Tibial artery (tissue), 4 donors: Measurements from ENCODE around the gene C3orf22.

Source experiments
- DNase-seq, 2 donors: peaks; one replicate each; pipeline ENCODE4 v3.0.0-alpha.2; 2019
- H3K27ac ChIP-seq, 2 donors: fragments of 200-600 bp; sonication (generic) in 1 of 2; 1 replicate in 1 of 2; 2 replicates in 1 of 2; pipeline ENCODE4 v1.5.1; 2018 to 2019; ENCODE audit warnings: mild to moderate bottlenecking in 1 of 2
- H3K27me3 ChIP-seq, 2 donors: fragments of 200-600 bp; sonication (generic) in 1 of 2; one replicate each; pipeline versions ENCODE4 v1.5.1 to v1.6.0; 2016 to 2019
- H3K36me3 ChIP-seq, 3 donors: fragments of 200-600 bp; sonication (generic) in 2 of 3; one replicate each; pipeline ENCODE4 v1.5.1; 2016 to 2019; ENCODE audit warnings: mild to moderate bottlenecking in 2 of 3
- H3K4me1 ChIP-seq, 4 donors: fragments of 200-600 bp; sonication (generic) in 2 of 4; 1 replicate in 3 of 4; 2 replicates in 1 of 4; pipeline ENCODE4 v1.5.1; 2016 to 2019
- H3K4me3 ChIP-seq, 2 donors: fragments of 200-600 bp; sonication (generic) in 1 of 2; 1 replicate in 1 of 2; 2 replicates in 1 of 2; pipeline ENCODE4 v1.5.1; 2018 to 2019; ENCODE audit warnings: mild to moderate bottlenecking in 2 of 2
- H3K9me3 ChIP-seq, 3 donors: fragments of 200-600 bp; sonication (generic) in 1 of 3; one replicate each; pipeline ENCODE4 v1.5.1; 2016 to 2019
- intact Hi-C: fragments of 100-400 bp; cut with DNase I; formaldehyde crosslinking; loops from one replicate; pipeline ENCODE4 v1.15.0; 2023; ENCODE audit warnings: low total_unique reads
- TF ChIP-seq, protein P1 (sequence below), 2 experiments: fragments of 200-600 bp in 1 of 2; fragments of 450-650 bp in 1 of 2; IDR thresholded peaks; one replicate each; pipeline ENCODE4 v1.5.1; 2017 to 2019; ENCODE audit warnings: antibody characterized with exemption in 2 of 2, mild to moderate bottlenecking in 1 of 2, moderate library complexity in 1 of 2

Gene C3orf22

DNA sequence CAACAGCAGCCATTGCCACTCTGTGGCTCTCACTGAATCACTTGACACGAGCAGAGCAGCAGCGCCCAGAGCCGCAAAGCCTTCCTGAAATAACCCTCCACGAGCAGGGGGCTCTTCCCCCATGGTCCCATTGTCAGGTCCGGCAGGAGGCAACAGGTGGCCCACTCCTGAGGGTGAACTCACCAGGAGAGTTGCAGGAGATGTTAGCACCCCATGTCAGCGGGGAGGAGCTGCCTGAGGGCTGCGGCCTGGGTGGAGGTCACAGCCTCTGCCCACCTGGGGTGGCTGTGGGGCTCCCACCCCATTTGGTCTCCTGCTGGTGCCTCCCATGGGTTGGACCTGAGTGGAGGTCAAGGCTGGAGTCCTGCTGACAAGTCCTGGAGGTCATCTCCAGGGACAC, 12.3 kb upstream of the C3orf22 start:
- H3K27ac ChIP-seq = no peak overlapping the region
- H3K4me3 ChIP-seq = no peak overlapping the region
- H3K27me3 ChIP-seq = no peaks in the 10 kb centered on the region
- H3K36me3 ChIP-seq = no peaks in the 10 kb centered on the region
- intact Hi-C loops = no loop called here
- H3K4me1 ChIP-seq = no peaks in the 10 kb centered on the region
- DNase-seq = no peak
- TF ChIP-seq, protein P1, sequence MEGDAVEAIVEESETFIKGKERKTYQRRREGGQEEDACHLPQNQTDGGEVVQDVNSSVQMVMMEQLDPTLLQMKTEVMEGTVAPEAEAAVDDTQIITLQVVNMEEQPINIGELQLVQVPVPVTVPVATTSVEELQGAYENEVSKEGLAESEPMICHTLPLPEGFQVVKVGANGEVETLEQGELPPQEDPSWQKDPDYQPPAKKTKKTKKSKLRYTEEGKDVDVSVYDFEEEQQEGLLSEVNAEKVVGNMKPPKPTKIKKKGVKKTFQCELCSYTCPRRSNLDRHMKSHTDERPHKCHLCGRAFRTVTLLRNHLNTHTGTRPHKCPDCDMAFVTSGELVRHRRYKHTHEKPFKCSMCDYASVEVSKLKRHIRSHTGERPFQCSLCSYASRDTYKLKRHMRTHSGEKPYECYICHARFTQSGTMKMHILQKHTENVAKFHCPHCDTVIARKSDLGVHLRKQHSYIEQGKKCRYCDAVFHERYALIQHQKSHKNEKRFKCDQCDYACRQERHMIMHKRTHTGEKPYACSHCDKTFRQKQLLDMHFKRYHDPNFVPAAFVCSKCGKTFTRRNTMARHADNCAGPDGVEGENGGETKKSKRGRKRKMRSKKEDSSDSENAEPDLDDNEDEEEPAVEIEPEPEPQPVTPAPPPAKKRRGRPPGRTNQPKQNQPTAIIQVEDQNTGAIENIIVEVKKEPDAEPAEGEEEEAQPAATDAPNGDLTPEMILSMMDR (IDR thresholded peaks at IDR 0.05) = no peak
- no peaks in the 10 kb centered on the region for H3K9me3 ChIP-seq

DNA sequence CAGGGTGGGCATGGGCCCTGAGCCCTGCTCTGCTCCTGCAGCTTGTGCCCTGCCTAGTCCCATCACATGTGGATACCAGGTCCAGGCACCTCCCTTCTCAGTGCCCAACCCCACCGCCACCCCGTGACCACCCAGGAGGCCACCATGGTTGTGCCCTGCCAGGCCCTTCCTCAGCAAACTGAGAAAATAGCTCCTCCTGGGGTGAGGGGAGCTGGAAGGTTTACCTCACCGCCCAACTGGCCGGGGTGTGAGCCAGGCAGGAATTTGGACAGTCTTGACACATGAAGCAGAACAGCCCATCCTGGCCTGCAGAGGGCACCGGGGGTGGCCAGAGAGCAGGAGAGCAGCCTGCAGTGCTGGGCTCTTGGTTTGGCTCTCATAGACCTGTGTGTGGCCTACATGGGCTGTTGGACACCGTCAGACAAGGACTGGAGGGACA, 11.4 kb upstream of the C3orf22 start:
- intact Hi-C loops = no loop called here
- no peak for DNase-seq
- TF ChIP-seq, protein P1 (IDR thresholded peaks at IDR 0.05) = no peak
- no peaks in the 10 kb centered on the region for H3K4me1 ChIP-seq
- H3K27me3 ChIP-seq = no peaks in the 10 kb centered on the region
- no peaks in the 10 kb centered on the region for H3K36me3 ChIP-seq
- H3K27ac ChIP-seq = no peak overlapping the region
- no peaks in the 10 kb centered on the region for H3K9me3 ChIP-seq
- no peak overlapping the region for H3K4me3 ChIP-seq

DNA sequence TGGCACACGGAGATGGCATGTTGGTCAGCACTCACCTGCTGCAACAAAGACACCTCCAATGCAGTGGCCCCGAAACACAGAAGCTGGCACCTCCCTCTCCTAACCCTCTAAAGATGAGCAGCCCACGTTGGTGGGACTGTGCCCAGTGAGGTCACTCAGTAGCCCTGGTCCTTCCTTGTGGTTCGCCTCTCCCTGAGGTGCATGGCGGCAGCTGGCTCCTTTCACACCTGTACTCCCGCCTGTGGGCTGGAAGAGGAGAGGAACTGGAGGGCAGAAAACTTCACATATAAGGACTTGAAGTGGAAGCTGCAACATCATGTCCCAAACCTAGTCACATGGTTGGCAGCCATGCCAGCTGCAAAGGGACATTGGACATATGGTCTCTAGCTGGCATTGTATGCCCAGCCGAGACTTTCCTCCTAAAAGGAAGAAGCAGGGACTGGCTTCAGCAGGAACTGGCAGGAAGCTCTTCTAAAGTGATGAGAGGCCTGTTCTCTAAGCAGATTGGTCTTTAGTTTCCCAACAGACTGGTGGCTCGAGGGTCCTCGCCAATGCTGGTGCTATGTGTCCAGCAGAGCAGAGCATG, 10.8 kb upstream of the C3orf22 start:
- Histone ChIP-seq H3K36me3 (no peaks in the 10 kb centered on the region), H3K9me3 (no peaks in the 10 kb centered on the region), H3K4me1 (no peaks in the 10 kb centered on the region), H3K27me3 (no peaks in the 10 kb centered on the region), H3K27ac (no peak overlapping the region), H3K4me3 (no peak overlapping the region)
- DNase-seq = no peak
- intact Hi-C loops = no loop called here
- TF ChIP-seq, protein P1 (IDR thresholded peaks at IDR 0.05) = no peak

DNA sequence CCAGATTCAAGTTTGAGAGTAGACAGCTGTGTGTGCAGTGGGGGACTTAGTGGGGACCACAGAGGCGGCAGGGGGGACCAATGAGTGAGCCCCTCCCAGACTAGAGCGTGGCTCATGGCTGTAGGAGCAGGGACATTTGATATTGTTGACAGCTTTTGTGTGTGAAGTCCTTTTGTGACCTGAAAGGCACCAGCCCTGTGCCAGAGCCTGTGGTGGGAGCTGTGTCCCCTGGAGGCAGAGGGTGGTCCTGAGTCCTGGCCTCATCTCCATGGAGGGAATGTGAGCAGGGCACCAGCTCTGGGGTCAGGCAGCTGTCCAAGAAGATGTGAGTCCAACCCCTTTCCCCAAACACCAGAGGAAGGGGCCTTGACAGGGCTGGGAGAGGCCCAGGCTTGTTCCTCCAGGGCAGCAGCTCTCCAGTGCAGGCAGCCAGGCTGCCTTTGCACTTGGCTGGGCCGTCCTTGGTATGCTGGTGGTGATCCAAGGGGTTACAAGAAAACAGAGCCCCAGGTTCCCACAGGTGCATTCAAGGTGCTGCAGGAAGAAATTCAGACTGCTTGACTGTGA, 10.1 kb upstream of the C3orf22 start:
- TF ChIP-seq, protein P1 (IDR thresholded peaks at IDR 0.05) = no peak
- H3K36me3 ChIP-seq = no peaks in the 10 kb centered on the region
- H3K4me1 ChIP-seq = no peaks in the 10 kb centered on the region
- H3K4me3 ChIP-seq = no peak overlapping the region
- no peak for DNase-seq
- H3K9me3 ChIP-seq = no peaks in the 10 kb centered on the region
- intact Hi-C loops = no loop called here
- H3K27ac ChIP-seq = no peak overlapping the region
- H3K27me3 ChIP-seq = no peaks in the 10 kb centered on the region

DNA sequence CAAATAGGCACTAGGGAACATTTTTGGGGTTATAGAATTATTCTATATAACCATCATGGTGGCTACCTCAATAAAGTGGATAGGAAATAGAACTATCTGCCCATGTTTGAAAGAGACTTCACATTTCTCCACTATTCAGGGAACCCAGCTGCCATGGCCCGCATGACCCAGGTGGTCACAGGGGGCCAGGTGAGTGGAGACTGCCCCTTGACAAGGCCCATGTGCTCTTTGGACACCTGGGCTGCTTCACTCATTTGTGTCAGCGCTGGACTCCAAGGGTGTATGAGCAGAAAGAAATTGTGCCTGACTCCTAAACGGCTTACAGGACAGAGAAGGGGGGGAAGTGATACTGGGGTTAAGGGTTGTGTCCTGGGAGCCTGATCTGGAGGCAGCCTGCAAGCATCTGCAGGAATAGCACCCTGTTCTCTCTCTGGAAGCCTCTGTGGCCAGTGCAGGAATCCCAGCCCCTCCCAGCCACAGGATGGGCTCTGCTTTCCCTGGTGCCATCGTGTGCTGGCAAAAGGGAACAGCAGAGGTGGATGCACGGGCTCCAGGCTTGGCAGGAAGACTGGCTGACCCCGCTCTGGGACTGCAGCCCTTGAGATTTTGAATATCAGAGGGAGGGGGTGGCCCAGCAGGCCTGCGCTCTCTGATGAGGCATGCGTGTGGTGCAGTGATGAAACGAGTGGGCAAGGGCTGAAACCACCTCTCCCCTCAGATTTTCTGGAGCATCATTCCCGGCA, 9.1 kb upstream of the C3orf22 start:
- H3K27me3 ChIP-seq = no peaks in the 10 kb centered on the region
- intact Hi-C loops = no loop called here
- H3K9me3 ChIP-seq = peaks cover 0 to 7% (median 5%) of the 10 kb centered on the region in 3 donors
- H3K4me1 ChIP-seq = no peaks in the 10 kb centered on the region
- TF ChIP-seq, protein P1 (IDR thresholded peaks at IDR 0.05) = no peak
- DNase-seq = no peak
- H3K36me3 ChIP-seq = no peaks in the 10 kb centered on the region
- H3K27ac ChIP-seq = no peak overlapping the region
- H3K4me3 ChIP-seq = no peak overlapping the region
